ENCODE data around the gene KRT4. TPM values are rescaled to one million over a fixed set of nuclear protein-coding genes. Genes with fewer than 3 reads are reported as not detected.
"Not testable (repeated sequence)": the region's sequence is repeated elsewhere in the genome, so short reads cannot be mapped to it uniquely, and the experiment has no call there.

Gene KRT4
- total RNA-seq, 1 donor from 2014 or later = not detected

- no peak for DNase-seq (ENCODE audit: low read depth)
- TF ChIP-seq CTCF (conservative IDR thresholded peaks at IDR 0.05; ENCODE audit: low read depth, low read length) = no peak
- H3K4me3 ChIP-seq (ENCODE audit: low read depth, low read length) = no peak overlapping the region
These were observed 17.5 kb downstream of the KRT4 start for GRCh38 chr12:52796429-52796794.

DNA sequence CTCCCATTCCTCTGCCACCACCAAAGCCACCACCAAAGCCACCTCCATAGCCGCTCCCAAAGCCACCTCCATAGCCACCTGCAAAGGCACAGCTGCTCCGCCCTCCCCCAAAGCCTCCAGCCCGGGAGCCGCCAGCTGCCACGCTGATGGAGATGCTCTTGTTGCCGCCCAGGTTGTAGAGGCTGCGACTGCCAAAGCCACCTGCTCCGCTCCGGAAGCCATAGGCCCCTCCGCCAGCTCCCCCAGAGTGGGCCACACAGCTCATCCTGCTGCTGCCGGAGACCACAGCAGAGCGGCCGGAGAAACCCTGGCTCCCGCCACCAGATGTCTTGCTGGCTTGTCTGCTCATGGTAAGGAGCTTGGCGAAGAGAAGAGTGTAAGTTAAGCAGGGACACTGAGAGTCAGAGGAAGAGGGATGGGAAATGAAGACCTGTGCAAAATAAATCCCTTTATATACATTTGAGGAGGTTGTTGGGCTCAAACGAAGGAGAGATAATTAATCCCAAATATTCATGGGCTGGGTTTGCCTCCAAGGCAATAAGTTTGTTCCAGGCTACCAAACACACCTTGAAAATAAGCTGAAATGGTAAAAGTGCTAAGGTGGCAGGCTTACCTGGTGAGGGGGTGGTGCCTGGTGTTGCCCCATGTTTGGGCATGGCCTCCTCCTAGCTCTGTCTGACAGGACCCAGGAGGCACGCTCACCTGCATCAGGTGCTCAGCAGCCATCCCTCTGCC is 18.1 kb downstream of the KRT4 start, which contains the start of gene KRT3:
TSS of gene KRT3 (minus strand) at position 424 of the 735 bp plus-strand sequence. CDS start at position 349, 75 bp downstream.
- no peak for TF ChIP-seq CTCF (conservative IDR thresholded peaks at IDR 0.05; ENCODE audit: low read depth, low read length)
- no peak for DNase-seq (ENCODE audit: low read depth)
- no peak within 1 kb of the TSS for H3K4me3 ChIP-seq (ENCODE audit: low read depth, low read length)

GRCh38 chr12:52795332-52795674 is 18.6 kb downstream of the KRT4 start:
- not testable (repeated sequence) for DNase-seq (ENCODE audit: low read depth); H3K4me3 ChIP-seq (ENCODE audit: low read depth, low read length)

DNA sequence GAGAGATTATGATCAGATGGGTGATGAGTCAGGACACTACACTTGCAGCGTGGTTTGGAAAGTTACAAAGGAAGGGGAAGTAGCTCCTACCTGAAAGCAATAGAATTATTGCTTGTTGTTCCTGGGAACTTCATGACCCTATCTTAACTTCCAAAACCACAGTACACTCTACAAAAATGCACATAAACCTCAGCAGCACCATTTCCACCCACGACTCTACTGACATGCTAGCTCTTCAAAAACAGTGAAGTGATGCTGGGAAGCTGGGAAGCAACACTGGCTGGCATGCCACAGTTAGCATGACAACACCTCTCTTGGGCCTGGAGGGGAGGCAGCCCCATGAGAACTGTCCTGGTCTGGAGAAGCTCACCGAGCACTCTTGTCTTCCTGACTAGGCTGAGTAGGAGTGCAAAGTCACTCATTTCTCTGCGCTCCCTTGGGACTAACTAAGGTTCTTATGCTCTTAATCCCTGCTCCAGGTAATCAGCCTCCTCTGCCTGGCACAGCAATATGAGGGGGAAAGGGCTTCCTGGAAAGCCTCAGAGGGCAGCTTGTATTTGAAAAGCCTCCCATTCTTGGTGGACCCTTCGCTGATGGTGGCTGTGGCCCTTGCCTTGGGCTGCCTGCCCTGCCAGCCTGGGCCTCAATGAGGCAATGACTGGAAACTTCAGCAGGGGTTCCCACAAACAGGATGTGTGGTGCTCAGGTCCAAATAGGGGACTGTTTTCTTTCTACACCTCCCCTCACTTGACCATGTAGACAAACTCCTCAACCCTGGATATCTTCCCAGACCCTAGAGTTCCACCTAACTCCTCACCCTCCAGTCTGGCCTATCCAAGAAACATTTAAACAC is 19.2 kb downstream of the KRT4 start:
- no peak for DNase-seq (ENCODE audit: low read depth)
- H3K4me3 ChIP-seq (ENCODE audit: low read depth, low read length) = no peak overlapping the region
- no peak for TF ChIP-seq CTCF (conservative IDR thresholded peaks at IDR 0.05; ENCODE audit: low read depth, low read length)

DNA sequence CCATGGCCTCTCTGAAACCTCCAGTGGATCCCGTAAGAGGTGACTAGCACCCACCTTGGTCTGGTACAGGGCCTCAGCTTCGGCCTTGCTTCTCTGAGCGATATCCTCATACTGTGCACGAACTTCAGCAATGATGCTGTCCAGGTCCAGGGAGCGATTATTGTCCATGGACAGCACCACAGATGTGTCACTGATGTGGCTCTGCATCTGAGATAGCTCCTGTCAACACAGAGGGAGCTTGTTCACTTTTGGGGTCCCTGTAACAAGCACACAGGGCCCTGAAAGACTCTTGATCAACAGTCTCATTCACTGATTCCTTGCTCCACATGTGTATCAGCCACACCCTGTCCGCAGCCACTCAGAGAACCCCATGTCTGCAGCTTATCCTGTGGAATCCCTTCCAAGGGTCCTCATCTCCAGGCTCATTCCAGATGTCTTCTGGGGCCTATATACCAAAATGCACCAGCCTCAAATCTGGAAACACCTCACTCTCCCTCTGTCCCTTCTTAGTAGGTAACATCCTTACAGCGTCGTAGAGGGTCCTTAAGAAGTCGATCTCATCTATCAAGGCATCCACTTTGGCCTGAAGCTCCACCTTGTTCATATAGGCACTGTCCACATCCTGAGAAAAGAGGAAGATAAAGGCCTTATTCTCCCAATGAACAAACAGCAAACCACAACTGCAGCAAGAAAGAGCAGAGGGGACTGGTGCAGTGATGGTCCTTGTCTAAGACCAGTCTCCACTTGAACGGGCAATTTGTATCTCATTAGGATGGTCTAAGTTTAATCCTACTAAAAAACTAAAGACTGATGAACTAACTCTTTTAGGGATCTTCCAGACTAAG is 21.5 kb downstream of the KRT4 start:
- DNase-seq (ENCODE audit: low read depth) = no peak
- no peak for TF ChIP-seq CTCF (conservative IDR thresholded peaks at IDR 0.05; ENCODE audit: low read depth, low read length)
- H3K4me3 ChIP-seq (ENCODE audit: low read depth, low read length) = no peak overlapping the region

- no peak for TF ChIP-seq CTCF (conservative IDR thresholded peaks at IDR 0.05; ENCODE audit: low read depth, low read length)
- DNase-seq (ENCODE audit: low read depth) = no peak
- no peak overlapping the region for H3K4me3 ChIP-seq (ENCODE audit: low read depth, low read length)
These were observed 22.4 kb downstream of the KRT4 start for GRCh38 chr12:52791271-52792184.
